ENCODE results near the gene SLC1A3.

DNA sequence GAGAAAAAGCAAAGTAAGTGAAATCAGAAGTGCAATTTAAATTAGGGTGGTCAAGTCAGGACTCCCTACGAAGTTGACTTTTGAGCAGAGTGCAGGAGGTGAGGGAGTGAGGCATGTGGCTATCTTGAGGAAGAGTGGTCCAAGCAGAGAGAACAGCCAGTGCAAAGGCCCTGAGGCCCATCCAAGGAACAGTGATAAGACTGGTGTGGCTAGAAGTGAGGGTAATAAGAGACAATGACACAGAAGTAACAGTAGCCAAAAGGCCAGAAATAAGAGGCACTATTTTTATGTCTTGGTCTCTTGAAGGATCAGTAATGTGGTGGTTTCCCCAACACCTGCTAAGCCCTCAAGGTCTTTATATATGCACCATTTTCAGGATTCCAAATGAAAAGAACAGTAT is 120.4 kb downstream of the SLC1A3 start:
- TF ChIP-seq CTCF (IDR thresholded peaks at IDR 0.05; ENCODE audit: insufficient read depth, low read length) (no peak), GABPA (IDR thresholded peaks at IDR 0.05; ENCODE audit: low read depth) (no peak), POLR2AphosphoS5 (IDR thresholded peaks at IDR 0.05; ENCODE audit: low read depth) (no peak)
- TF ChIP-seq, protein P1, sequence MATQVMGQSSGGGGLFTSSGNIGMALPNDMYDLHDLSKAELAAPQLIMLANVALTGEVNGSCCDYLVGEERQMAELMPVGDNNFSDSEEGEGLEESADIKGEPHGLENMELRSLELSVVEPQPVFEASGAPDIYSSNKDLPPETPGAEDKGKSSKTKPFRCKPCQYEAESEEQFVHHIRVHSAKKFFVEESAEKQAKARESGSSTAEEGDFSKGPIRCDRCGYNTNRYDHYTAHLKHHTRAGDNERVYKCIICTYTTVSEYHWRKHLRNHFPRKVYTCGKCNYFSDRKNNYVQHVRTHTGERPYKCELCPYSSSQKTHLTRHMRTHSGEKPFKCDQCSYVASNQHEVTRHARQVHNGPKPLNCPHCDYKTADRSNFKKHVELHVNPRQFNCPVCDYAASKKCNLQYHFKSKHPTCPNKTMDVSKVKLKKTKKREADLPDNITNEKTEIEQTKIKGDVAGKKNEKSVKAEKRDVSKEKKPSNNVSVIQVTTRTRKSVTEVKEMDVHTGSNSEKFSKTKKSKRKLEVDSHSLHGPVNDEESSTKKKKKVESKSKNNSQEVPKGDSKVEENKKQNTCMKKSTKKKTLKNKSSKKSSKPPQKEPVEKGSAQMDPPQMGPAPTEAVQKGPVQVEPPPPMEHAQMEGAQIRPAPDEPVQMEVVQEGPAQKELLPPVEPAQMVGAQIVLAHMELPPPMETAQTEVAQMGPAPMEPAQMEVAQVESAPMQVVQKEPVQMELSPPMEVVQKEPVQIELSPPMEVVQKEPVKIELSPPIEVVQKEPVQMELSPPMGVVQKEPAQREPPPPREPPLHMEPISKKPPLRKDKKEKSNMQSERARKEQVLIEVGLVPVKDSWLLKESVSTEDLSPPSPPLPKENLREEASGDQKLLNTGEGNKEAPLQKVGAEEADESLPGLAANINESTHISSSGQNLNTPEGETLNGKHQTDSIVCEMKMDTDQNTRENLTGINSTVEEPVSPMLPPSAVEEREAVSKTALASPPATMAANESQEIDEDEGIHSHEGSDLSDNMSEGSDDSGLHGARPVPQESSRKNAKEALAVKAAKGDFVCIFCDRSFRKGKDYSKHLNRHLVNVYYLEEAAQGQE (IDR thresholded peaks at IDR 0.05; ENCODE audit: insufficient replicate concordance, low read depth): no peak

Measured in HL-60 (cell line).